DND-41 (cell line): ENCODE results near the gene MAPKBP1.
"Not testable (repeated sequence)": the region's sequence is repeated elsewhere in the genome, so short reads cannot be mapped to it uniquely, and the experiment has no call there.

Source experiments
- EZH2 ChIP-seq: IDR thresholded peaks from 3 replicates; pipeline ENCODE4 v1.6.1; 2012; ENCODE audit warnings: borderline replicate concordance, low read depth, mild to moderate bottlenecking, moderate library complexity, low read length, inconsistent platforms; ENCODE audit not compliant: severe bottlenecking
- TF ChIP-seq, protein P1 (sequence below): IDR thresholded peaks from 2 replicates; pipeline ENCODE4 v1.5.1; 2012; ENCODE audit warnings: borderline replicate concordance, low read length, moderate library complexity, mild to moderate bottlenecking; ENCODE audit not compliant: poor library complexity, severe bottlenecking; ENCODE audit errors: extremely low read depth

DNA sequence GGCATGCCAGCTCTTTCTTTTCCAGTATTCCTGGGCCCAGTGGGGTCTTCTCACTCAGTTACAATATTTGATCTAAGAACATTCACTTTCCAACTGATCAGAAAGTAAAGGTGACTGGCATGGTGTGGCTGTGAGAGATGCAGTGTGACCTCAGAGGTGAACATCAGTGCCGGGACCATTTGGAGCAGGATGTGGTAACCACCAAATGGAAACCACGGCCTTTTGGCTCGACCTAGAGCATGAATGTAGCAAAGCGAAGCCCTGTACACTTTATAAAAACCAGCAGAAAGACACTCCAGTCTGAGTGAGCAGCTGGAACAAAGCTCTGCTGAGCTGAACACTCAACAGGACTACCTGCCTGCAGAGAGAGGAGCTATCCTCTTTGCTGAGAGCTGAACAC is 57.0 kb downstream of the MAPKBP1 start:
- TF ChIP-seq, protein P1, sequence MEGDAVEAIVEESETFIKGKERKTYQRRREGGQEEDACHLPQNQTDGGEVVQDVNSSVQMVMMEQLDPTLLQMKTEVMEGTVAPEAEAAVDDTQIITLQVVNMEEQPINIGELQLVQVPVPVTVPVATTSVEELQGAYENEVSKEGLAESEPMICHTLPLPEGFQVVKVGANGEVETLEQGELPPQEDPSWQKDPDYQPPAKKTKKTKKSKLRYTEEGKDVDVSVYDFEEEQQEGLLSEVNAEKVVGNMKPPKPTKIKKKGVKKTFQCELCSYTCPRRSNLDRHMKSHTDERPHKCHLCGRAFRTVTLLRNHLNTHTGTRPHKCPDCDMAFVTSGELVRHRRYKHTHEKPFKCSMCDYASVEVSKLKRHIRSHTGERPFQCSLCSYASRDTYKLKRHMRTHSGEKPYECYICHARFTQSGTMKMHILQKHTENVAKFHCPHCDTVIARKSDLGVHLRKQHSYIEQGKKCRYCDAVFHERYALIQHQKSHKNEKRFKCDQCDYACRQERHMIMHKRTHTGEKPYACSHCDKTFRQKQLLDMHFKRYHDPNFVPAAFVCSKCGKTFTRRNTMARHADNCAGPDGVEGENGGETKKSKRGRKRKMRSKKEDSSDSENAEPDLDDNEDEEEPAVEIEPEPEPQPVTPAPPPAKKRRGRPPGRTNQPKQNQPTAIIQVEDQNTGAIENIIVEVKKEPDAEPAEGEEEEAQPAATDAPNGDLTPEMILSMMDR, result not testable (repeated sequence)
- not testable (repeated sequence) for TF ChIP-seq EZH2
